Measurements from ENCODE around the gene FAM170B.

- TF ChIP-seq TAF1 (IDR thresholded peaks at IDR 0.05; ENCODE audit: borderline replicate concordance, low read depth, low read length) (no peak), POLR2A (IDR thresholded peaks at IDR 0.05; ENCODE audit: low read depth, low read length) (no peak), POLR2AphosphoS5 (IDR thresholded peaks at IDR 0.05; ENCODE audit: low read depth, low read length) (no peak)
Observed at GRCh38 chr10:49169776-49170175, 36.0 kb upstream of the FAM170B start.

Data from GM12892 (cell line).